NCI-H460 (cell line): ENCODE data around the gene ZNF471. TPM values are rescaled to one million over a fixed set of nuclear protein-coding genes. Genes with fewer than 3 reads are reported as not detected.

ENCODE experiments used
- DNase-seq: peaks from one replicate; pipeline ENCODE4 v3.0.0-alpha.2; 2016; ENCODE audit warnings: low read depth; ENCODE audit errors: extremely low read depth
- total RNA-seq: library from RNA; depleted of rRNA; stranded (reverse); fragments of >200 nt; shearing (Covaris generic); gene quantifications from 2 replicates; pipeline ENCODE4 v1.2.3, GENCODE V29; 2014; rRNA removed

Gene ZNF471
- total RNA-seq, 1 experiment from 2014 or later = 1.8 TPM

DNA sequence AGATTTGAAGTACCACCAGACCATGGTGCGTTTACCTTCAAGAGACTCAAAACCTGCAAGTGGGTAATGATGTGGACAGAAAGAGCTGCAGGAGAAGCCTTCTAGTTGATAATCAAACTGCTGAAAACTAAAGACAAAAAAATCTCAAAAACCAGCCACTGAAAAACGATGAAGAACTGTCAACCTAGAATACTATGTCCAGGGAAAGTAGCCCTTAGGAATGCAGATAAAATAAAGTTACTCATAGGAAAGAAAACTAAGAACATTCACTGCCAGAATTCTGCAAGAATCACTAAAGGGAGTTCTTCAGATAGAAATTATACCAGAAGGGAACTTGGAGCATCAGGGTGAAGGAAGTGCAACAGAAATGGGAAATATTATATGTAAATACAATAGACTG, 64.9 kb downstream of the ZNF471 start:
- no peak for DNase-seq

DNA sequence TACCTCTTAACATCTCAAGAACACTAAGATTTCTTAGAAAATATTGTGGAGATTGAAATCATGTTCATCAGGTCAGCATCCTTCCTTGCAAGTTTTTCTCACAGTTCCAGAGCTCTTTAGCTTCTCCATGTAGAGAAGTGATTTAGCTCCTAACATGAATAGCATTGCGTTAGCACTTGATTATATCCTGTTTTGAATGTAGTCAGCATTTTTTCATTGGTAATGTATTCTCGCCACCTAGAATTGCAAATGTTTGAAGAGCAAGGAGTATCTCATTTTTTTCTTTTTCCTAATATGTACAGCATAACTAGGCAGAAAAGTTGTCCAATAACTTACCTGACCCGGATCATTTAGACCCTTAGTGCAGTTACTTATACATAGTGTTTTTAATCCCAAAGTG, 66.3 kb downstream of the ZNF471 start:
- DNase-seq = no peak

DNA sequence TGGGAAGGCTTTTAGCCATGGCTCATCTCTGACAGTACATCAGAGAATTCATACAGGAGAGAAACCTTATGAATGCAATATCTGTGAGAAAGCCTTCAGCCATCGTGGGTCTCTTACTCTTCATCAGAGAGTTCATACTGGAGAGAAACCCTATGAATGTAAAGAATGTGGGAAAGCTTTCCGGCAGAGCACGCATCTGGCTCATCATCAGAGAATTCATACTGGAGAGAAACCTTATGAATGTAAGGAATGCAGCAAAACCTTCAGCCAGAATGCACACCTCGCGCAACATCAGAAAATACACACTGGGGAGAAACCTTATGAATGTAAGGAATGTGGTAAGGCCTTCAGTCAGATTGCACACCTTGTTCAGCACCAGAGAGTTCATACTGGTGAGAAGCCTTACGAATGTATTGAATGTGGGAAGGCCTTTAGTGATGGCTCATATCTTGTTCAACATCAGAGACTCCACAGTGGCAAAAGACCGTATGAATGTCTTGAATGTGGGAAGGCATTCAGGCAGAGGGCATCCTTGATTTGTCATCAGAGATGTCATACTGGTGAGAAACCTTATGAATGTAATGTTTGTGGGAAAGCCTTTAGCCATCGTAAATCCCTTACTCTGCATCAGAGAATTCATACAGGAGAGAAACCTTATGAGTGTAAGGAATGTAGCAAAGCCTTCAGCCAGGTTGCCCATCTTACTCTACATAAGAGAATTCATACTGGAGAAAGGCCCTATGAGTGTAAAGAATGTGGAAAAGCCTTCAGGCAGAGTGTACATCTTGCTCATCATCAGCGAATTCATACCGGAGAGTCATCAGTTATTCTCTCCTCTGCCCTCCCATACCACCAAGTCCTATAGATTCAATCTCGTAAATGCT, 70.3 kb downstream of the ZNF471 start:
- DNase-seq = no peak

Other genes with a start within 250 kb of the ZNF471 start
- gene EDDM13, start 235.1 kb upstream of the ZNF471 start, total RNA-seq = not detected in 2 replicates
- gene ZSCAN5A, start 193.0 kb upstream of the ZNF471 start, total RNA-seq = 5.5 and 6.5 TPM in 2 replicates
- gene ZNF582, start 114.3 kb upstream of the ZNF471 start, total RNA-seq = 0.49 and 0.94 TPM in 2 replicates
- gene ZNF583, start 103.5 kb upstream of the ZNF471 start, total RNA-seq = 4.6 and 6.4 TPM in 2 replicates
- not detected in 2 replicates for gene ZNF667, start 30.5 kb upstream of the ZNF471 start, total RNA-seq
- 4.2 and 6.0 TPM in 2 replicates for gene ZFP28, start 31.1 kb downstream of the ZNF471 start, total RNA-seq
- 1.8 and 2.0 TPM in 2 replicates for gene ZNF470, start 59.6 kb downstream of the ZNF471 start, total RNA-seq
- gene ZNF71, start 87.4 kb downstream of the ZNF471 start, total RNA-seq = 4.5 and 5.0 TPM in 2 replicates
- gene SMIM17, start 135.3 kb downstream of the ZNF471 start, total RNA-seq = 0.20 and 0.40 TPM in 2 replicates
- gene ZNF835, start 163.9 kb downstream of the ZNF471 start, total RNA-seq = not detected in 2 replicates